Heart right ventricle (tissue), 16 donors: ENCODE data around the gene PRKCE. TPM values are rescaled to one million over a fixed set of nuclear protein-coding genes. Genes with fewer than 3 reads are reported as not detected.
"Not testable (repeated sequence)": the region's sequence is repeated elsewhere in the genome, so short reads cannot be mapped to it uniquely, and the experiment has no call there.

Experiments
- ATAC-seq, 8 donors: fragments of 200-7000 bp; cut with Tn5 transposase; one replicate each; pipeline ENCODE4 v1.9.1; 2020; ENCODE audit warnings: mild to moderate bottlenecking in 8 of 8, moderate library complexity in 8 of 8, moderate number of reproducible peaks in 1 of 8
- DNase-seq, 2 donors: peaks; one replicate each; pipeline ENCODE4 v3.0.0-alpha.2; 2020
- H3K27ac ChIP-seq, 10 donors: fragments of 200-600 bp; sonication (generic) in 2 of 10; one replicate each; pipeline versions ENCODE4 v1.5.0 to v1.8.0; 2020 to 2022; ENCODE audit warnings: mild to moderate bottlenecking in 3 of 10
- H3K27me3 ChIP-seq, 7 donors: fragments of 200-600 bp; one replicate each; pipeline ENCODE4 v1.8.0; 2021 to 2022; ENCODE audit warnings: mild to moderate bottlenecking in 2 of 7
- H3K36me3 ChIP-seq, 9 donors: fragments of 200-600 bp; sonication (generic) in 1 of 9; one replicate each; pipeline versions ENCODE4 v1.5.0 to v1.8.0; 2020 to 2022; ENCODE audit warnings: mild to moderate bottlenecking in 2 of 9
- H3K4me1 ChIP-seq, 9 donors: fragments of 200-600 bp; sonication (generic) in 1 of 9; one replicate each; pipeline versions ENCODE4 v1.5.0 to v1.8.0; 2020 to 2022; ENCODE audit warnings: mild to moderate bottlenecking in 4 of 9
- H3K4me3 ChIP-seq, 10 donors: fragments of 200-600 bp; sonication (generic) in 2 of 10; one replicate each; pipeline versions ENCODE4 v1.5.0 to v1.8.0; 2020 to 2022; ENCODE audit warnings: mild to moderate bottlenecking in 7 of 10, moderate library complexity in 2 of 10
- H3K9me3 ChIP-seq, 11 donors: fragments of 200-600 bp in 10 of 11; sonication (generic) in 2 of 11; one replicate each; pipeline versions ENCODE4 v1.5.0 to v1.8.0; 2013 to 2022; ENCODE audit warnings: mild to moderate bottlenecking in 2 of 11, control low read depth in 1 of 11, moderate library complexity in 1 of 11
- CTCF ChIP-seq, 9 donors: fragments of 200-600 bp; sonication (generic) in 2 of 9; IDR thresholded peaks; one replicate each; pipeline versions ENCODE4 v1.5.0 to v1.8.0; 2021 to 2022; ENCODE audit warnings: antibody characterized with exemption in 9 of 9, mild to moderate bottlenecking in 5 of 9, moderate library complexity in 1 of 9
- WGBS, 2 donors: extraction: QIAGEN DNeasy Blood & Tissue Kit; methylation state at CpG; one replicate each; pipeline ENCODE4 v1.1.7; 2013; ENCODE audit warnings: inconsistent platforms in 1 of 2; 5-methylcytosine and 5-hydroxymethylcytosine counted together
- intact Hi-C, 10 donors: fragments of 100-400 bp; cut with DNase I; formaldehyde crosslinking; loops; one replicate each; pipeline versions ENCODE4 v1.11.1 to v1.14.2; 2022
- polyA plus RNA-seq, 2 donors: library from polyadenylated mRNA; stranded (reverse); fragments of 200-250 nt; gene quantifications; one replicate each; pipeline ENCODE4 v1.2.3, GENCODE V29; 2013
- total RNA-seq, 10 donors: library from RNA; stranded (reverse); fragmentation: NEBNext Ultra II Directional in 3 of 10; extraction: Animal tissue kit (Norgen Biotek cat#: 25700) in 3 of 10; gene quantifications; one replicate each; pipeline versions ENCODE4 v1.2.1 to v1.2.4, GENCODE V29; 2021 to 2023
- donor health status: Arrhythmogenic right ventricular cardiomyopathy.
- donor health status: ischemic (EF 13 %, LVEDD 7.1; RV severe dilation, severe dysfunction).
- donor health status: healthy with polysubstance abuse.
- donor health status: DM: no; HTN: yes; CAD: no.
- donor health status: DM: no; HTN: no; CAD: no.
- donor health status: ischemic (EF 25% LVEDD 6.9; RV normal size, moderate dysfunction).
- donor health status: ischemic (EF 25% LVEDD 5.7; RV mildly dilated, moderate dysfunction).
- donor health status: healthy.
- donor health status: DM: yes; HTN: yes; CAD: no.
- donor health status: Ischemic cardiomyopathy.
- donor health status: ischemic (EF 35%, LVEDD 5.7; RV mildly dilated, moderate dysfunction).
- donor health status: nonischemic (EF 11% LVEDD 7.7; RV severe dilation, severe dysfunction).
- donor health status: DM: yes; HTN: yes; CAD: no.
- donor health status: PGD.
- donor health status: ischemic (EF 29% LVEDD 5.4; RV normal size, mild dysfunction).
- donor health status: nonischemic (EF 23%, LVEDD 6.1; RV moderate dilation, normal function).

The PRKCE gene
- total and polyA plus RNA-seq, 12 donors, result 3.7 to 22.7 (median 16.7) TPM

DNA sequence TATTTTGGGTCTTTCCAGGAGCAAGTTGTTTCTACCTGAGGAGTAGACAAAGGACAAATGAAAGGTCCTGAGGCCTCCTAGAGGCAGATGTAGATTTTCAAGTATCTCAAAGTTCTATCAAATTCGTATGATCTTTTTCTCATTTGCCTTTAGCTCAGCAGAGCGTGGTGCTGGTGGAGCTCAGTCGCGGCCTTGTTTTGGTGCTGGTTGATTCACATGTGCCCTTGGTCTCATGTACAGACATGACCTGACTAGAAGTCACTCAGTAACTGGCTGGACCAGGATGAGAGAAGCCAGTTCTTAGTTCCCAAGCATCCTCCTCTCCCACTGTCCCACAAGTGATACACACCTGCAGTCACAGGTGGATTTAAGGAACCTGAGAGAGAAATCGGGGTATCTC is 264.0 kb downstream of the PRKCE start:
- DNase-seq (no peak), ATAC-seq (no peak)
- no peaks in the 10 kb centered on the region for H3K36me3 ChIP-seq
- no peak overlapping the region for H3K27ac ChIP-seq
- intact Hi-C loops, result no loop called here
- no peaks in the 10 kb centered on the region for H3K27me3 ChIP-seq
- no peak for TF ChIP-seq CTCF (IDR thresholded peaks at IDR 0.05)
- 95 to 99% methylated on average over 5 of the region's 5 CpGs for WGBS, 2 donors
- peaks cover 5 to 17% (median 15%) of the 10 kb centered on the region in 9 donors for H3K4me1 ChIP-seq
- no peak overlapping the region for H3K4me3 ChIP-seq
- no peaks in the 10 kb centered on the region for H3K9me3 ChIP-seq

GRCh38 chr2:45917561-45918176 is 266.2 kb downstream of the PRKCE start:
- H3K4me3 ChIP-seq, intact Hi-C loops, ATAC-seq, H3K36me3 ChIP-seq, H3K9me3 ChIP-seq, H3K27me3 ChIP-seq, H3K27ac ChIP-seq, DNase-seq: not testable (repeated sequence)
- 98 to 99% methylated on average over 38 to 49 of the region's 49 CpGs for WGBS, 2 donors
- H3K4me1 ChIP-seq, result peaks cover 5 to 25% (median 16%) of the 10 kb centered on the region in 9 donors

DNA sequence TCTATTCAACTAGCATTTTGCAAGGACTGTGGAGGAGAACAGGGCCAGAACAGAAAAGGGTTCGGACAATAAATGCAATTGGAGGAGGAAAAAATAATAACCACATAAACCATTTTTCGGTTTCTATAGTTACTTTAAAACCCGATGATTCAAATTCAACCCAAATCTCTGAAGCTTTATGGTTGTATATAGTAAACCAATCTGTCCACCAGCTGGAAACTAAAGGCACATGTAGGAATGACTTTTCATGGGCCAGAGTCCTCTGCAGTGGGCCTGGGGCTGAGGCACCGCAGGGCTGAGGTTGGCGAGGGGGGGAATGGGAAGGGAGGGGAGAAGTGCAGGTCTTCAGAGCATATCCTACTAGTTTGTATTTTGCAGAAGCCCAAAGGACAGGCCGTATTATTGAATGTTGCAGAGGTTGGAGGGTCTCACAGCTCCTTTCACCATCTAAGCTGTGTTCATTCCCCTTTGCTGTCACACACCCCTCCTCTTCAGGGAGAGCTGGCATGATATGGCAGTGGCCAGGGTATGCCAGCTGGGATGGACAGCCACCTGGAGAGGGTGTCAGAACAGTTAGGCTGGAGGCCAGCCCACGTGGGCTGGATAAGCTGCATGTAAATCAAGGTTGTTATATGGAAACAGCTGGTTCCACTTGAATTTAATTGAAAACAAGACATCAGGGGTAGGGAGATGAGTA is 267.1 kb downstream of the PRKCE start:
- H3K9me3 ChIP-seq, result no peaks in the 10 kb centered on the region
- H3K4me1 ChIP-seq, result peaks cover 5 to 35% (median 26%) of the 10 kb centered on the region in 9 donors
- no peak for TF ChIP-seq CTCF (IDR thresholded peaks at IDR 0.05)
- DNase-seq, result no peak
- H3K4me3 ChIP-seq, result no peak overlapping the region
- intact Hi-C loops, result no loop called here
- WGBS, 2 donors, result 82 to 84% methylated on average over 7 of the region's 7 CpGs
- no peaks in the 10 kb centered on the region for H3K27me3 ChIP-seq
- no peak for ATAC-seq
- peak overlapping the region in 1 of 10 donors; percentile 18 for H3K27ac ChIP-seq
- H3K36me3 ChIP-seq, result no peaks in the 10 kb centered on the region

DNA sequence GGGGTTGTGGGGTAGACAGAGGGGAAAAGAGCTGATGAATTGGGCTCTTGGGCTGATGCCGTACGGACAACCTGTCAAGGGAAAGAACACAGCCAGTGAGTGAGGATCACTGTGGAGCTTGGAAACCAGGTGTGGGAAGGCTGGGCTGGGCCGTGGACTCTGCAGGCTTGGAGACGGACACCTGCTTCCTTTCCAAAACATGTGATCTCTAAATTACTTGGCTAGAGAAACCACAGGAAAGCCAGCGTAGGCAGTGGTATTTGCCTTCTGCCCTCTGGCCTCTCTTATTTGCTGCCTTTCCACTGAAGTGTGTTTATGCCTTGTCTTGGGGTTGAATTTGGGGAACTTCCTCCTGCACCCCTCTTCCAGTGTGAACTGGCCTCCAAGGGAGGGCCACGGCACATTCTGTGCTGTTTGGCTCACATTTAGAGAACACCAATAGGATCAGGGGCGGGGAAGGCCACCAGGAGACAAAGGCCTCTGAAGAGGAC is 267.7 kb downstream of the PRKCE start:
- WGBS, 2 donors, result 46 to 51% methylated on average over 7 of the region's 7 CpGs
- Histone ChIP-seq H3K36me3 (no peaks in the 10 kb centered on the region), H3K4me3 (no peak overlapping the region), H3K27me3 (no peaks in the 10 kb centered on the region), H3K27ac (peak overlapping the region in 2 of 10 donors; percentile 18 to 39), H3K9me3 (no peaks in the 10 kb centered on the region), H3K4me1 (peaks cover 5 to 41% (median 27%) of the 10 kb centered on the region in 9 donors)
- intact Hi-C loops, result no loop called here
- ATAC-seq (peak in 5 of 8 donors; percentile 6 to 41 (median 28)), DNase-seq (no peak)
- TF ChIP-seq CTCF (IDR thresholded peaks at IDR 0.05), result no peak
